ENCODE data around the gene COMMD7. TPM values are rescaled to one million over a fixed set of nuclear protein-coding genes. Genes with fewer than 3 reads are reported as not detected.

Gene COMMD7
- polyA plus RNA-seq, 12 donors: 28.1 to 44.7 (median 41.3) TPM; not detected in 1

Other genes with a start within 250 kb of the COMMD7 start
- 10 to 100 TPM in 11 of 12 donors, not detected in 1; 11.4 to 25.8 (median 15.8) TPM for gene NOL4L, start 158.1 kb downstream of the COMMD7 start, polyA plus RNA-seq (ENCODE audit: insufficient read length in 12 of 12)
- under 1 TPM in 8 of 12 donors, not detected in 4; 0.06 to 0.25 (median 0.16) TPM for gene C20orf203, start 69.5 kb downstream of the COMMD7 start, polyA plus RNA-seq (ENCODE audit: insufficient read length in 12 of 12)
- 1 to 10 TPM in 11 of 12 donors, not detected in 1; 3.0 to 5.6 (median 3.9) TPM for gene DNMT3B, start 18.9 kb upstream of the COMMD7 start, polyA plus RNA-seq (ENCODE audit: insufficient read length in 12 of 12)
- gene MAPRE1, start 76.5 kb upstream of the COMMD7 start, polyA plus RNA-seq (ENCODE audit: insufficient read length in 12 of 12): 100 to 1,000 TPM in 10 of 12 donors, 10 to 100 TPM in 1, not detected in 1; 78.3 to 175 (median 139) TPM
- gene EFCAB8, start 115.5 kb upstream of the COMMD7 start, polyA plus RNA-seq (ENCODE audit: insufficient read length in 12 of 12): under 1 TPM in 7 of 12 donors, not detected in 5; 0.05 to 0.40 (median 0.15) TPM